ENCODE results near the gene SLC25A30.
A peak's percentile ranks its signal among the peaks of the same experiment; 100 is the strongest.
"Not testable (repeated sequence)": the region's sequence is repeated elsewhere in the genome, so short reads cannot be mapped to it uniquely, and the experiment has no call there.

The SLC25A30 gene

DNA sequence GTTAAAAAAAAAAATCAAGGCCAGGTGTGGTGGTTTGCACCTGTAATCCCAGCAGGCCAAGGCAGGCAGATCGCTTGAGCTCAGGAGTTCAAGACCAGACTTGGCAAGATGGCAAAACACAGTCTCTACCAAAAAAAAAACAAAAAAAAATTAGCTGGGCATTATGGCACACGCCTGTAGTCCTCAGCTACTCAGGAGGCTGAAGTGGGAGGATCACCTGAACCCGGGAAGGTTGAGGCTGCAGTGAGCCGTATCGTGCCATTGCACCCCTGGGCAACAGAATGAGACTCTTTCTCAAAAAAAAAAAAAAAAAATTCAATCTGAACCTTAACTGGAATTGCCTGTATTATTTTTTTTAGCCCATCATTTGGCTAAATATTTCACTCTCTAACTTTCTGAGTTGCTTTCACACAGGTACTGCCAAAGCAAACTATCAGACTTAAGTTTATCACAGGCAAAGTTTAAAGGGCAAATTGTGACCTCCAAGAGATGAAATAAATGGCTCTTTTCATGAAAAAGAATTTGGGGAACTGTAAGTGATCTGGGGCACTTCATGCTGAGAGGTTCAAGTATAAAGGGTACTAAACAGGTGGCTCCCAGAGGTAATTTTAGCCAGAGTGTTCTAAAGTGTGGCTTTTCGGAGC, 14.7 kb upstream of the SLC25A30 start:
- no peak for DNase-seq (ENCODE audit: low read depth)

DNA sequence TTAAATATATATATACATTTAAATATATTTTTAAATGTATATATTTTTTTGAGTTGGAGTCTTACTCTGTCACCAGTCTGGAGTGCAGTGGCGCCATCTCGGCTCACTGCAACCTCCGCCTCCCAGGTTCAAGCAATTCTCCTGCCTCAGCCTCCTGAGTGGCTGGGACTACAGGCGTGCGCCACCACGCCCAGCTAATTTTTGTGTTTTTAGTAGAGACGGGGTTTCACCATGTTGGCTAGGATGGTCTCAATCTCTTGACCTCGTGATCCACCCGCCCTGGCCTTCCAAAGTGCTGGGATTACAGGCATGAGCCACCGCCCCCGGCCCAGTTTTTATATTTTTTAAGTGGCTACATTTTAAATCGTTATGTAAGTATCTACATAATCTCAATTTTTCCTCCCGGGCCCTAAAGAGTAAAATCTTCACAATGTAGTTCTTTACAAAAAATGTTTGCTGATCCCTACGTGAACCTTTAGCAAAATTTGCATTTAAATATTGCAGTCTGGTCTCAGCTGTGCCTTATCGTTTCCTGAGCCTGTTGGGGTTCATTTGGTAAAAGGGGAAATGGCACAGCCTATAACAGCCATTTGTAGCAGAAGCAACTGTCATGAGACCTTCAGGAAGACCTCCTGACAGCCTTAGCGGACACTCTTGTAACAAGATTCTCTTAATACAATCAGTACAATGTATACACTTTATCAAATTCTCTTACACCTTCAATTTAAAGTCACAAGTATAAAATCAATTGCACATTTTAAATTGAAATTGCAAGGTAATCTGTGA, 8.1 kb upstream of the SLC25A30 start:
- DNase-seq (ENCODE audit: low read depth) = not testable (repeated sequence)

DNA sequence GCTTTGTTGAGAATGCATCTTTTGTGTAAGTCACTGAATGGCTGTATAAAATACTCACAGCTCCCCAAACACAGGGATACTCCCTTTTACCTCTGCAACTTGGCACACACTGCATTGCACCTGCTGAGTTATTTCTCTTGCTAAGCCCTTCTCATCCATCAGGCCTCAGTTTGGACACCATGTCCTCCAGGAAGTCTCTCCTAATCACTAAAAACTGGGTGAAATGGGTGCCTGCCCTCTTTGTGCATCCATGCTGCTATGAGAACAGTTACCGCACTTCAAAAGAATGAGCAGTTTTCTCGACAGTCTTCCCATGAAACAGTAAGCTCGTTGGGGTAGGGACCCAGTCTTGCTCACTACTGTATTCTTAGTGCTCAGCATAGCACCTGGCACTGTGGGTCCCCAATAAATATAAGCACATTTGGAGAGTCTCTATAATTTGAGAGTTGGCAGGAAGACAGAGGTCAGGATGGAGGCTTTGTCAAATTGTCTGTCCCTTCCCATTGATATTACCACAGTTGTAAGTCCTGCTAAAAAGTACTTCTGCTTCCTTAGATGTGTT, 4.6 kb upstream of the SLC25A30 start:
- no peak for DNase-seq (ENCODE audit: low read depth)

DNA sequence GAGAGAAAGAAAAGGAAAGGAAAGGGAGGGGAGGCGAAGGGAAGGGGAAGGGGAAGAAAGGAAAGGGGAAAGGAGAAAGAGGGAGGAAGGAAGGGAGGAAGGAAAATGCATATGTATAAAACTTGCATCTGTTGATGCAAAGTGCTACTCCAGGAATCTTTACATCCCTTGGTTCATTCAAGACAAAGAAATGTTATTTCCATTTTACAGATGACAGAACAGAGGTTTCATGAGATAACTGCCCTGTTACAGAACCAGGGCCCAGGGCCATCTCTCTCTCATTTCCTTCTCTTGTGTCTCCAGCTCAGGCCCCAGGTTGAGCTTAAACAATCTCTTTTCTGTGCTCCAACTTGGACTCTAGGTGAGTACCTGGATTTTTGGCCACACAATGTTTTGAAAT, 1.8 kb upstream of the SLC25A30 start:
- no peak for DNase-seq (ENCODE audit: low read depth)

DNA sequence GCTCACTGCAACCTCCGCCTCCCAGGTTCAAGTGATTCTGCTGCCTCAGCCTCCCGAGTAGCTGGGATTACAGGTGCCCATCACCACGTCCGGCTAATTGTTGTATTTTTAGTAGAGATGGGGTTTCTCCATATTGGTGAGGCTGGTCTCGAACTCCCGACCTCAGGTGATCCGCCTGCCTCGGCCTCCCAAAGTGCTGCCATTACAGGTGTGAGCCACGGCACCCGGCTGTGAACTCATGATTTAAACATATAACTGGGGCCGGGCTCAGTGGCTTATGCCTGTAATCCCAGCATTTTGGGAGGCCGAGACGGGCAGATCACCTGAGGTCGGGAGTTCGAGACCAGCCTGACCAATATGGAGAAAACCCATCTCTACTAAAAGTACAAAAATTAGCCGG, 1.2 kb upstream of the SLC25A30 start:
- not testable (repeated sequence) for DNase-seq (ENCODE audit: low read depth)

DNA sequence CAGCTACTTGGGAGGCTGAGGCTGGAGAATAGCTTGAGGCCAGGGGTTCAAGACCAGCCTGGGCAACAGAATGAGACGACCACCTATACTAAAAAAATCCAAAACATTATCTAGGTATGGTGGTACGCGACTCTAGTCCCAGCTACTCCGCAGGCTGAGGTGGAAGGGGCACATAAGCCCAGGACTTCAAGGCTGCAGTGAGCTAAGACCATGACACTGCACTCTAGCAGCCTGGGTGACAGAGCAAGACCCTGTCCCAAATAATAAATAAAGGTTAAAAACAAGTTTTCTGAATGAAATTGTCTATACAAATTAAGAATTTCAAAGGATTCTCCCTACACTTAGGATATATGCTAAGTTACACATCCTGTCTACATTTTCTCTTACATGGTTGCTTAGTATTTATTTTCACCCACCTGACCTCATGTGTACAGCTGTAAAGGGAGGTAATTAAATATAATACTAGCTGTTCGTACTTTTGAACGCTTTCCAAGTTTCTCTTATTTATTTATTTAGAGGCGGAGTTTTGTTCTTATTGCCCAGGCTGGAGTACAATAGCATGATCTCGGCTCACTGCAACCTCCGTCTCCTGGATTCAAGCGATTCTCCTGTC, 1.6 kb downstream of the SLC25A30 start:
- DNase-seq (ENCODE audit: low read depth) = no peak

DNA sequence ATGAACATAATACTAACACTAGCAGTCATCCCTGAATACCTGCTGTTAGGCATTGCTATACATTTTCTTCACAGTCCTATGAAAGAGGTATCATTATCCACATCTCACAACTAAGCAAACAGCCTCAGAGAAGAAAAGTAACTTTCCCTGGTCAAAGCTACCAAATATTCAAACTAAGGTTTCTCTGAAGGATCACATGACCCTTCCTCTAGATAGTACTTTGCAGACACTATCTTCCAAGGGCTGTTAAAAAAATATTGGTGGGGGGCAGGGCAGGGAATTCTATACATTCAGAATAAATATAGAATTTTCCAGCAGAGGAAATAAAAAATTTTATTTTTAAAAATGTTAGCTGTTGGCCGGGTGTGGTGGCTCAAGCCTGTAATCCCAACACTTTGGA, 3.1 kb downstream of the SLC25A30 start:
- no peak for DNase-seq (ENCODE audit: low read depth)

DNA sequence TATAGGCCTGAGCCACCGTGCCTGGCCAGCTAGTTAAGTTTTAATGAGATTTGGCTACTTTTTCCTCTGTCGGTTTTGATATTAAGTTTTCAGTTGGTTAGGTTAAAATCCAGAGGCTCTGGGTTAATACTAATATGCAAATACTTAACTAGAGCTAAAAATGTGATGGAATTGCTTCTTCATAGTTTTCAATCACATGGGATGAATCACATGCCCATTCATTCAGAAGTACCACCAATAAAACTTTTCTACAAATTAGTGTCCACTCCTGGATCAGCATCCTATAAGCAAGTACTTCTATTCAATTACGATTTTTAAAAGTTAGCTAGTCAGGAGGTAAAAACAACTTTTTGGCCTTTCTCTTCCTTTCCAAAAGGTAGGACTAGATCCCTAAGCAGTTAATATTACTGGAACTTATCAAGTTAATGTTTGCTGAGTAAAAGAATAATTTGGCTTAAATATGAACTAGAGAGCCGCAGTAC, 4.3 kb downstream of the SLC25A30 start:
- DNase-seq (ENCODE audit: low read depth) = no peak

DNA sequence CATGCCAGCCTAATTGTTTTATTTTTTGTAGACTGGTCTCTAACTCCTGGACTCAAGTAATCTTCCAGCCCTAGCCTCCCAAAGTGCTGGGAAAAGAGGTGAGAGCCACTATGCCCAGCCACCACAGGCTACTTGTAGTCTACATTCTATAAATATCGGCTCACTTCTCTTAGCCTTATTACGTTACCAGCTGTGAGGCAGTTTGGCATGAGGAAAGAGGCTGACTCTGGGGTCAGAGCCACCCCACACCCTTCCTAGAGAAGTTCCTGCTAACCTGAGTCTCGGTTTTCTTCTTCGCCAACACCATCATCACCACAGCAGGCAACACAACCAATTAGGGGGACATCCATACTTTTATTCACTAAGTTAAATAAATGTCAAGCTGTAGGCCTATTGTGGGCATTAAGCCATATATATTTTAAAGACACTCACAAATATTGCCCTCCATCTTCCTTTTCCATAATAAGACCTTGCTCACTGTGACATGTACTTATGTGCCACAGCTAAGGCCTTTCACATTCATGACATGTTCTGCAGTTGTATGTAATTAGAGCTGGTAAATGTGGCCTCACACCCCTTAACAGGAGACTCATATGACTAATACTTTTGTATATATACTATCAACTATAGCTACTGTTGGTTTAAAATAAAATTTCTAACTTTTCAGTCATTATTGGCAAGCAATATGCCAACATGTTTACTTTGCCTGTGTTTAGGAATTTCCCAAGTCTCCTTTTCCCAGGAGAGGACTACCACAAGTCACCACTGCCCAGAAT, 5.7 kb downstream of the SLC25A30 start:
- peak; percentile 19 for DNase-seq (ENCODE audit: low read depth)

DNA sequence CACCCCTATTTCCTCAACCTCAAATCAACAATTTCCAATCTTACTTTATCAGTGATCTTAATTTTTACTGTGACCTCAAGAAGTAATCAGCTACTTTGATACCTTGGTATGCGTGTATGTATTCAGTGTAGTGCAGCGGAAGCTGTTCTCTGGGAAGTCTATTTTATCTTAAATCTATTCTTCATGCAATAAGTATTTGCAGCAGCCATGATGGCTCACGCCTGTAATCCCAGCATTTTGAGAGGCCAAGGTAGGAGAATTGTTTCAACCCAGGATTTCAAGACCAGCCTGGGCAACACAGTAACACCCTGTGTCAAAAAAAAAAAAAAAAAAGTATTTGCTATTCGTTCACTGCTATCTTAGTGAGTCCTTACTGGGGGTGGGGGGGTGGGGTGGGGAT, 6.5 kb downstream of the SLC25A30 start:
- DNase-seq (ENCODE audit: low read depth) = no peak

DNA sequence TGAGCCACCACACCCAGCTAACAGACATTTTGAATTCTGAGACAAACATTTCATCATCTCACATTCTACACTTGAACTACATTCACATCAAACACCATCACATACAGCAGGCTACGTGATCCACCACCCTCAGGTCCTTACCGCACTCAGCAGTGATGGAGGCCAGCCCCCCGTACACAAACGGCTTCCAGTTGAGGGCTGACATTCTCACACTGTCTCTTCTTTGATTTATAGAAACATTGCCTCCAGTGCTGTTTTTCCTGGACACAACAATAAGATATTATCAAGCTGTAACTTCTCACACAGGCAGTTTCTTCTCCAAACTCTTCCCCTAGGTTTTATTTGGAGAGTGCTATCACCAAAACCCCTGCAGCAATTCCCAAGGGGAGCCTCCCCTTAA, 7.0 kb downstream of the SLC25A30 start:
- no peak for DNase-seq (ENCODE audit: low read depth)

DNA sequence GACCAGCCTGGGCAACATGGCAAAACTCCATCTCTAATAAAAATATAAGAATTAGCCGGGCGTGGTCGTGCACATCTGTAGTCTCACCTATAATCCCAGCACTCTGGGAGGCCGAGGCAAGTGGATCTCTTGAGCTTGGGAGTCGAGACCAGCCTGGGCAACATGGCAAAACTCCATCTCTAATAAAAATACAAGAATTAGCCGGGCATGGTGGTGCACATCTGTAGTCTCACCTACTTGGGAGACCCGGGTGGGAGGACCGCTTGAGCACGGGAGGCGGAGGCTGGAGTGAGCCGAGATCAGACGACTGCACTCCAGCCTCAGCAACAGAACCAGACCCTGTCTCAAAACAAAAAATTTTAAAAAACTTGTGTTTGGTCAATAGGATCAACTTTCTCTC, 7.7 kb downstream of the SLC25A30 start:
- no peak for DNase-seq (ENCODE audit: low read depth)

DNA sequence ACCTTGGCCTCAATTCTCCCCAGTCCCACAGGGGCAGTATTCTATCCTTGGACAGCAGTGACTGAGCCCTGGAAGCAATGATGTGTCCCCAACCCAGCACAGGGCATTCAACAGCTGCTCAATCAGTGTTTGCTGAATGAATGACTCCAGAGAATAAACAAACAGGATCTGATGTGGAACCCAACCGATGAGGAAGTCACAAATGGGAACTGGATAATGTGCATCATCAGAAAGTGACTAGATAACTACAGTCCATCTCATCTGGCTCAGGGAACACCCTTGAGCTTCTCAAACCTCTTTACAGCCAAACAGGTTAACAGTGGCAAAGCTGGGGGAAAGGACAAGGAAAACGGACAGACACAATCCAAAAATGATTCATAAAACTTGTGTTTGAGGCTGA, 8.2 kb downstream of the SLC25A30 start:
- DNase-seq (ENCODE audit: low read depth) = no peak

DNA sequence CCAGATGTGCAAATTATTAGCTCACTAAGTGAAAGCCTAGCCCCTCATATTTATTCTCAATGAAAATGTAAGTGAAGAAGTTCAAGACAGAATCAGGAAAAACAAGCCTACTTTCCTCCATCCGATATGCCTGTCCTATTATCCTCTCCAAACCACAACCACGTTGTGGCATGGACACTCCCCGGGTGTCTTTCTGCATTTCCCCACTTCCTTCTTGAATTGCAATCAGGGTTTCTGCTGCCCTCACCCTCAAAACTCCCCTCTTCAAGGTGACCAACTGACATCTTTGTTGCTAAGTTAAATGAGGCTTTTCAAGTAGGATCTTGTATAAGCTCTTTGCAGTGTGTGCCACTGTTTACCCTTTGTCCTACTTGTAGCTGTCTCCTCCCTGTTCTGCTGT, 11.8 kb downstream of the SLC25A30 start:
- no peak for DNase-seq (ENCODE audit: low read depth)

DNA sequence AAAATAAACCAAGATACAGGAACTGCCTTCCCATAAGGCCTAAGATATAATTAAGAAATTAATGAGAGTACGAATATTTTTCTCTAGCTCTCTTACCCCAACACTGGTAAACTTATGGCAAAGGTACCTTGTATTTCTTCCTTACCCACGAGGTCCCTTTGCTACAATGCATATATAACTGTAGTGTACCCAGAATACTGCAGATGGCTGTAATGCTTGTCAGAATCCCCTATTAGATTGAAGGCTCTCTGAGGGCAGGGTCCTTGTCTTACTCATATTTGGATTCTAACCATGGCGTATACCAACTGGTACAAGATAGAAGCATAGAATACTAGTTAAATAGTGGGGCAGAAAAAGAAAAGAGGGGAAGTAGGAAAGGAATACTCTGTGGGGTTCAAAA, 15.1 kb downstream of the SLC25A30 start:
- no peak for DNase-seq (ENCODE audit: low read depth)

DNA sequence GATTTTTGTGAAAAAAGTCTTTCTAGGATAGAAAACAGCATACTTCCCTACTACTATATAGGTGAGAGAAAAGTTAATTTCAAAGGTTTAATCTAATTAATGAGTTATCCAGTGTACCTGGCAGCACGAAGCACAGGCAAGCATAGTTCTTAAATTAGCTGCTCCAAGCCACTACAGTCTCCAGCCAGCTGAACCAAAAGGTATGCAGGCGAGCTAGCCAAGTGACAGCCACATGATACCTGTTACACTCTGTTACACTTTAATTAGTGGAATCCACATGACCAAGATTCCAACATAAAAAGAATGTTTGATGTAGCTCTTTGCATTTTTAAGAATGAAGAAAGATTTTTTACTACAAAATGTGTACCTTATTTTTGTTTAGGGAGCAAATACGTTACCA, 15.5 kb downstream of the SLC25A30 start:
- DNase-seq (ENCODE audit: low read depth) = no peak

DNA sequence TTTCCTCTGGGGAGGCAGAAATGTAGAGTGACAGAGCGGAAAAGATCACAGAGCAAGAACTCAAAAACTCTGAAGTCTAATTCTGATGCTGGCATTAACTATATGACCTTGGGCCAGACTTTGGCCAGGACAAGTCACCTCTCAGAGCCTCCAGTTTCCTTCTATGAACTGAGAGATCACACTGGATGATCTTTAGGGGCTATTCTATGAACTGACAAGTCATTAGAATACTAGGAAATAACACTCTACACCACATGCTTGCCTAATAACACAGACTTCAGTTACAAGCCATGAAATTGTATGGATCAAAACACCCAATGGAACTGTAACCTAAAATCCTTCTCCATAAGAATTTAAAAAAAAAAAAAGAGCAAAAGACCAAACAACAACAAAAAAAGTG, 16.9 kb downstream of the SLC25A30 start:
- DNase-seq (ENCODE audit: low read depth) = no peak

DNA sequence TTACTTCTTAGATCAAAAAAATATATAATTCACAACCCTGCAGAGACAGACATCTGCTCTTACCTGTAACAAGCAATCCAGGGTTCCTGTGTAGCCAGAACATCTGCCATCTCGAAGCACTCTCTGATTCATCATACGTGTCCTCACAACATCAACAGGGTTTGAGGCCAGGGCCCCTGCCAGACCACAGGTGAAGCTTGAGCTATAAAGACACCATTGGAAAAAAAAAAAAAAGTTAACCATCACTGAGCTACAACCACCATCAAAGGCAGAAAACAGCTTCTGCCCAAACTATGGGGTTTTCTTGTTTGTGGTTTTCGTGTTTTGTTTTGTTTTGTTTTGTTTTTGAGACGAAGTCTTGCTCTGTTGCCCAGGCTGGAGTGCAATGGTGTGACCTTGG, 19.3 kb downstream of the SLC25A30 start:
- DNase-seq (ENCODE audit: low read depth) = no peak

DNA sequence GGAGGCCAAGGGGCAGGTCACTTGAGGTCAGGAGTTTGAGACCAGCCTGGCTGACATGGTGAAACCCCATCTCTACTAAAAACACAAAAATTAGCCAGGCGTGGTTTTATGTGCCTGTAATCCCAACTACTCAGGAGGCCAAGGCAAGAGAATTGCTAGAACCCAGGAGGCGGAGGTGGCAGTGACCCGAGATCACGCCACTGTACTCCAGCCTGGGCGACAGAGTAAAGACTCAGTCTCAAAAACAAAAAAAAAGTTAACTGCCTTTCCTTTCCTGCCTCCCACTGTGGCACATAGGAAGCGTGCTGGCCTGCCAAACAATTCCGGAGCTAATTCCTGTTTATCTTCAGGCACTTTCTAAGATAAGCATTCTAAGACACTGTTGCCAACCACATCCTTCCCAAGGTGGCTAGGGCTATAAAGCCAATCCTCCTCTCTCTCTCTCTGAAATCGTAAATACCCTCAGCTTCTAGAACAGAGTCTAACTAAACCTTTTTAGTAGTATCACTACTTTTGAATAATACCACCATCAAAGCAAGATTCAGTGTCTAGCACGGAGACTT, 21.6 kb downstream of the SLC25A30 start:
- no peak for DNase-seq (ENCODE audit: low read depth)

DNA sequence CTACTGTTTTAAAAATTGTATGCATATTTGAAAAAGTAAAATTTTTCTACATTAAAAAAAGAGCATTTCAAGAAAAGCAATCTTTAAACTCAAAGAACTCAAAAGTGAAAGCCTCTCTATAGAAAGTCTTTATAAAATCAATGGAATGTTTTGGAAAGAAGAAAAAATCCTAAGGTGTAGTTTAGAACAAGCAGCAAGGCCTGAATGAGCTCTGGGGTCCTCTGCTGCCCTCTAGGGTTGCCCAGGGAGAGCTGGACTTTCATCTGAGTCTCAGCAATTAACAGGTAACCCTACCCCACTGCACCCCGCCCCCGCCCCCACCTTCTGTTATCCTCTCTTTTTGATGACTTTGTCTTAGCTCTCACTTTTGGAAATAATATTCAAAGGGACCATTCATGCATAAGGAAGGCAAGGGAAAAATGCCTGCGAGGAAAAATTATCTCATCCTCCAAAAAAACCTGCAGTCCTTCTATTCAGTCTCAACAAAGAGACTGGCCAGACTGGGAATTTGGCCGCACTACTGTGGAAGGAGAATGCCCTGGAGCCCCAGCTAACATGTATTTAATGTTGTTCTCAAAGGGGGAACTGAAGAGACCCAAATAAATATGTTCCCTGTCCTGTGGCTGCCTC, 24.1 kb downstream of the SLC25A30 start:
- peak; percentile 68 for DNase-seq (ENCODE audit: low read depth)

DNA sequence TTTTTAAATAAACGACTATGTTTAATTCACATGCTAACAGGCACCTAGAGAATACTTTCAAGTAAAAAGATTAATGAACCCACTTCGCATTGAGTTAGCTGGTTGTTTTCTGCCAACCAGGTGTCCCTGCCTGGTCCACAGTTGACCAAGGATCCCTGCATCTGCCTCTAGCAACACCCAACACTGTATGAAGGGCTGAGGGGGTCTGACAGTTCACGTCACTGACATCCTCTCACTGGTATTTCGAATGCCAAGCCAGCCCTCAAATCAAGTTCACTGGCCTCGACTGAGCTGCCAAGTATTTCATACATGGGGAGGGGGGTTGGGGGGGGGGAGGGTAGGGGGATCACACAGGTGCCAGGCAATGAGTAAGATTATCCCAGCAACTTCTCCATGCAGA, 25.4 kb downstream of the SLC25A30 start:
- no peak for DNase-seq (ENCODE audit: low read depth)
